Astrocyte of the cerebellum (primary cell): Measurements from ENCODE around the gene SYNE3.

Experiments used
- DNase-seq: peaks from one replicate; pipeline ENCODE4 v3.0.0-alpha.2; 2011; ENCODE audit warnings: low read depth
- H3K4me3 ChIP-seq: 2 replicates; pipeline ENCODE4 v1.5.1; 2011; ENCODE audit warnings: mild to moderate bottlenecking, low read depth, low read length, moderate library complexity
- in situ Hi-C: cut with HindIII; loops from 2 replicates; pipeline ENCODE4 v1.10.0; 2017; ENCODE audit warnings: low sequenced_read_pairs
- TF ChIP-seq, protein P1 (sequence below): IDR thresholded peaks from 2 replicates; pipeline ENCODE4 v1.5.1; 2012; ENCODE audit warnings: low read length, low read depth, moderate library complexity, mild to moderate bottlenecking; ENCODE audit errors: missing control alignments

Gene SYNE3

DNA sequence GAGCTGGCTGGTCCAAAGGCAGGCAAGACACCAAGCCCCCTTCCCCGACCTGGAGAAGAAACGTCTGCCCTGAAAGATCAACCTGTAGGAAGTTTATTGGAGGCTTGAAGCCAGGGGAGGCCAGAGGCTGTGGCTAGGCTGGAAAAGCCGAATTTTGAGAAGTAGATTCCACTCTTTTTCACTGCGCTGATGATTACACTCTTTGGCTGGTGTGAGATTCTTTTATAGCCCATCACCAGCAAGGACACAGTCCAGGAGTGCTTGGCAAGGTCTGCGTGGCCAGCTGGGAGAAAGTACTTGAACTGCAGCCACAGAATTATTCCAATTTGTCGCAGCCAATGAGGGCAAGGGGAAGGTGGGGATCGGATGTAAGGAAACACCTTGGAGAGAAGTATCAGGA lies 45.0 kb downstream of the SYNE3 start:
- TF ChIP-seq, protein P1, sequence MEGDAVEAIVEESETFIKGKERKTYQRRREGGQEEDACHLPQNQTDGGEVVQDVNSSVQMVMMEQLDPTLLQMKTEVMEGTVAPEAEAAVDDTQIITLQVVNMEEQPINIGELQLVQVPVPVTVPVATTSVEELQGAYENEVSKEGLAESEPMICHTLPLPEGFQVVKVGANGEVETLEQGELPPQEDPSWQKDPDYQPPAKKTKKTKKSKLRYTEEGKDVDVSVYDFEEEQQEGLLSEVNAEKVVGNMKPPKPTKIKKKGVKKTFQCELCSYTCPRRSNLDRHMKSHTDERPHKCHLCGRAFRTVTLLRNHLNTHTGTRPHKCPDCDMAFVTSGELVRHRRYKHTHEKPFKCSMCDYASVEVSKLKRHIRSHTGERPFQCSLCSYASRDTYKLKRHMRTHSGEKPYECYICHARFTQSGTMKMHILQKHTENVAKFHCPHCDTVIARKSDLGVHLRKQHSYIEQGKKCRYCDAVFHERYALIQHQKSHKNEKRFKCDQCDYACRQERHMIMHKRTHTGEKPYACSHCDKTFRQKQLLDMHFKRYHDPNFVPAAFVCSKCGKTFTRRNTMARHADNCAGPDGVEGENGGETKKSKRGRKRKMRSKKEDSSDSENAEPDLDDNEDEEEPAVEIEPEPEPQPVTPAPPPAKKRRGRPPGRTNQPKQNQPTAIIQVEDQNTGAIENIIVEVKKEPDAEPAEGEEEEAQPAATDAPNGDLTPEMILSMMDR: no peak
- in situ Hi-C loops: no loop called here
- no peak for DNase-seq
- no peak overlapping the region for H3K4me3 ChIP-seq

DNA sequence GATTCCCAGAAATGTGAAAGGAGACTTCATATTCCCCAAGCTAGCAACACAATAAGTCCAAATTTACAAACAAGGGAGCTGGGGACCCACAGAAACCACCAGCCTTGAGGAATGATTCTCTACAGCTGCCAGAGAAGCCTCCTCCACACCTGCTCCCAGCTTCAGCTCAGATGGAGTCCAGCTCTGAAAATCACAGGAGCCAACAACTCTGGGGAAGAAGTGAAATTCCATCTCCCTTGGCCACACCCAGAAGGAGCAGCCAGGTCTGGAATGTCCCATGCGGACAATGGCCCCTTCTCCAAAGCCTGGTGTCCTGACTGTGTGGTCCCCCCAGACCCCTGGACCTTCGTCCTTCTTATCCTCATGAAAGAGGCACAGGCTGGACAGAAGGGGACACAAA lies 45.4 kb downstream of the SYNE3 start:
- DNase-seq: no peak
- TF ChIP-seq, protein P1: no peak
- H3K4me3 ChIP-seq: no peak overlapping the region
- in situ Hi-C loops: no loop called here

DNA sequence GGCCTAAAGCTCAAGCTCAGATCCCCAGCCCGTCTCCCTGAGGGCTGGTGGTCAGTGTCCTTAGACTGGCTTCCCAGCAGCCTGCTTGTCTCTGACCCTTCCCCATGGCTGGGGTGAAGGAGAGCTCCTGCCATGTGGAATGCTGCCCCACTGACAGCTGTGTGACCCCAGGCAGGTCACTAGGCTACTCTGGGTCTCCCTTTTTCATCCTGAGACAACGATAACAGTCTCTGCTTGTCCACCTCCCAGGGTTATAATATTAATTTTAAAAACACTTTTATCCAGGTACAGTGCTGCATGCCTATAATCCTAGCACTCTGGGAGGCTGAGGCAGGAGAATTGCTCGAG lies 47.3 kb downstream of the SYNE3 start:
- in situ Hi-C loops: no loop called here
- H3K4me3 ChIP-seq: no peak overlapping the region
- no peak for DNase-seq
- TF ChIP-seq, protein P1: no peak

DNA sequence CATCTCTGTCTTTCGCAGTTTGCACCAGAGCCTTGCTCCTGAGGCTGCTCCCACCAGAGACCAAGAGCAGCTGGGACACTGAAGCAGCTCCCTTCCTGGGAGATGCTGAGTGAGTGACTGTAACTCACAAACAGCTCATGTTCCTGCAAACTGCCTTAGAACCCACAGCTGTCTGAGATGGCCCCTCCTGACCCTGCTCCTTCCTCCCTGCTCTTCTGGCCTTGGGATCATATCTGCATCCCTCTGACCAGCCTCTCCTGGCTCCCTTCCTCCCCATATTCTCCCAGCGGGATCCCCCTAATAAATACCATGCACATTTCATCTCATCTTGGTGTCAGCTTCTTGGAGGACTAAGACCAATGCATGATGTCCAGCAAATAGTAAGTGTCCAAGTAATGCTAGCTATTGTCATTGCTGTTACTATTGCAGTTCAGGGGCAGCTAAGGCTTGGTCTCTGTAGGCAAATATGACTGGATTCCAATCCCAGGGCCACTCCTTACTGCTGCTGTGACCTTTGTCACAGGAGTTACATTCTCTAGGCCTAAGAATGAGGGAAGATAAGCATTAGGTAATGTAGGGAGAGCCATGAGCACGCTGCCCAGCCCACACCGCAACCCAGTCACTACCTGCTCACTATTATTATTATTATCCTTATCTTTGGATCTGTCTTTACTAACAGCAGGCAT lies 47.9 kb downstream of the SYNE3 start:
- in situ Hi-C loops: no loop called here
- H3K4me3 ChIP-seq: no peak overlapping the region
- no peak for DNase-seq
- TF ChIP-seq, protein P1: no peak

DNA sequence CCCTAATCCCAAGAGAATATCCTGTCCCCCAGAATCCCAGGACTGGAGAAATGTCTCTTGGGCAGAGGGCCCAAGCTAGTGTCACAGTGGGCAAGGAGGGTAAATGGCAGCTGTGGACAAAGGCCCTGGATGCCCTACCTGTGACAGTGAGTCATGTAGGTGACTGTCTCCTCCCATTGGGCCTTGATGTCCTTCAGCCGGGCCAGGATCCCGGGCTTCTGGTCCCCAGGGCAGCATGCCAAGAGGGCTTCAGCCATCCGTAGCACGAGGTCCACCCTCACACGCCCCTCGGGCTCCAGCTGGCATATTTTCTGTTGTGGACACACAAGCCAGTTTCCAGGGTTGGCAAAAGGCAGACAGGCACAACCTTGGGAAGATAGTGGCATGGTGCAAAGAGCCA lies 48.8 kb downstream of the SYNE3 start:
- TF ChIP-seq, protein P1: no peak
- in situ Hi-C loops: no loop called here
- no peak for DNase-seq
- no peak overlapping the region for H3K4me3 ChIP-seq

DNA sequence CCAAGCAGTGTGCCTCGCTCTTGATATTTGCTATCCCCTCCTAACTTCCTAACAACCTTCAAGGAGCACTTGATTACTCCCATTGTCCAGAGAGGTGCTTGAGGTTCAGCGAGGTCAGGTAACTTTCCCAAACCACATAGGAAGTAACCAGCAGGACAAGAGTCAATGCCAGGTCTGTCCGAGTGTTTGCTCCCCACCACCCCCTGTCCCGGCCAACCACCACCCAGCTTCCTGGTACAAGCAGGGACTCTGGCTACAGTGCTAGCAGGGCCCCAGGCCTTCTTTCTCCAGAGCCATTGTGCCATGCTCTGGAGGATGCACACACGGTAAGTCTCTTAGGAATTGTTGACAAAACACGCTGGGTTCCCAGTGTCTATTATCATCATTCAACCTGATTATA lies 49.2 kb downstream of the SYNE3 start:
- no peak for DNase-seq
- no peak overlapping the region for H3K4me3 ChIP-seq
- in situ Hi-C loops: no loop called here
- TF ChIP-seq, protein P1: no peak
